ENCODE data around the gene NOP9.

Gene NOP9

GRCh38 chr14:24284501-24285035, 15.1 kb upstream of the NOP9 start:
- DNase-seq = no peak

- no peak for DNase-seq
Measured at GRCh38 chr14:24285351-24285750, 14.3 kb upstream of the NOP9 start.

GRCh38 chr14:24286996-24287395, 12.7 kb upstream of the NOP9 start:
- DNase-seq = no peak

- DNase-seq = peak; percentile 84
Measured at GRCh38 chr14:24289649-24290280, 9.9 kb upstream of the NOP9 start.

GRCh38 chr14:24290746-24291145, 8.9 kb upstream of the NOP9 start:
- DNase-seq = no peak

- DNase-seq = no peak
Measured at GRCh38 chr14:24291446-24292117, 8.1 kb upstream of the NOP9 start.

GRCh38 chr14:24292118-24292807, 7.4 kb upstream of the NOP9 start:
- DNase-seq = no peak

GRCh38 chr14:24293525-24293924, 6.1 kb upstream of the NOP9 start:
- no peak for DNase-seq

- peak; percentile 87 for DNase-seq
Measured at GRCh38 chr14:24296341-24297157, 3.1 kb upstream of the NOP9 start.

- peak; percentile 22 for DNase-seq
Measured at GRCh38 chr14:24297190-24297964, 2.3 kb upstream of the NOP9 start.

- DNase-seq = no peak
Measured at GRCh38 chr14:24298892-24299254, 777 bp upstream of the NOP9 start.

- no peak for DNase-seq
Measured at GRCh38 chr14:24300326-24300980, 803 bp downstream of the NOP9 start.

GRCh38 chr14:24304019-24304387, 4.4 kb downstream of the NOP9 start:
- no peak for DNase-seq

- no peak for DNase-seq
Measured at GRCh38 chr14:24307156-24307574, 7.5 kb downstream of the NOP9 start.

- peak; percentile 75 for DNase-seq
Measured at GRCh38 chr14:24307575-24308341, 8.1 kb downstream of the NOP9 start, which contains the start of gene CIDEB. Gene CIDEB (minus strand): TSS chr14:24307977. CDS start chr14:24307858, 119 bp downstream.

- no peak for DNase-seq
Measured at GRCh38 chr14:24308342-24309124, 8.9 kb downstream of the NOP9 start.

GRCh38 chr14:24309538-24310264, 10.1 kb downstream of the NOP9 start, which contains the start of gene LTB4R2:
Gene LTB4R2 (plus strand): TSS chr14:24310140. CDS start chr14:24310665, 525 bp downstream.
- DNase-seq = no peak

GRCh38 chr14:24310265-24310645, 10.6 kb downstream of the NOP9 start:
- no peak for DNase-seq
